Measurements from ENCODE around the gene HP1BP3.
"Not testable (repeated sequence)": the region's sequence is repeated elsewhere in the genome, so short reads cannot be mapped to it uniquely, and the experiment has no call there.

HP1BP3 gene

GRCh38 chr1:20727746-20728316 is 59.3 kb downstream of the HP1BP3 start:
- DNase-seq (ENCODE audit: low read depth, low spot score): no peak

GRCh38 chr1:20726932-20727745 is 60.0 kb downstream of the HP1BP3 start:
- no peak for DNase-seq (ENCODE audit: low read depth, low spot score)

DNA sequence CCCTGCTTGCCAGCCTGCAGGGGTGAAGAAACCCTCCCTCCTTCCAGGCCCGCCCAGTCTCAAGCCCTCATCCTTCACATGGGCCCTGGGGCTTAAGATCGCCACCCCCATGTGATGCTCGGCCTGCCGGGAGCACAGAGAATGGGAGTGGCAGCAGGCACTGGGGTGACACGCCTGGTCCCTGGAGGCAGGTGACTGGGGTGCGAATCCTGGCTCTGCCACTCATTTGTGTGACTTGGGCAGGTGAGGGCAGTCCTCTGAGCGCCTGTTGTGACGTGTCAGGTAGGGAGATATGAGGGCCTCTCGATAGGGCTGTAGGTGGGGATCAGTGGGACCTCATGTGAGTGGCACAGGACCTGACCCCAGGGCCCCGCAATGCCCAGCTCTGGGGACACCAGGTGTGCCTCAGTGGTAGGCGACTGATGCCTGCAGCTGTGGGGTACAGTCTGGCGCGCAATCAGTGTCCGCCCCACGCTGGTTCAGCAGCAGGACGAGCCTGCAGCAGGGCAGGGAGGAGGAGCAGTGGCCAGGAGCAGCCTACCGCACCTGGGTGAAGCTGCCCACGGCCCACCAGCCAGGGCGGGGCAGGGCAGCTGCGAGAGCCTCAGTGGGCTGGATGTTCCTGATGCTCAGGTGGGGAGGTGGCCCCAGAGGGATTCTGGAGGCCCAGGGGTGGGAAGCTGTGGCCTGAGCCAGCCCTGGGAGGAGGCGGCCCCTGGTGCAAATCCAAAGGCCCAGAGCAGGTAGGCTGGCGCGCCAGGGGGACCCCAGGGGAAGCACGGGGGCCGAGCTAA is 60.8 kb downstream of the HP1BP3 start:
- DNase-seq (ENCODE audit: low read depth, low spot score): no peak

DNA sequence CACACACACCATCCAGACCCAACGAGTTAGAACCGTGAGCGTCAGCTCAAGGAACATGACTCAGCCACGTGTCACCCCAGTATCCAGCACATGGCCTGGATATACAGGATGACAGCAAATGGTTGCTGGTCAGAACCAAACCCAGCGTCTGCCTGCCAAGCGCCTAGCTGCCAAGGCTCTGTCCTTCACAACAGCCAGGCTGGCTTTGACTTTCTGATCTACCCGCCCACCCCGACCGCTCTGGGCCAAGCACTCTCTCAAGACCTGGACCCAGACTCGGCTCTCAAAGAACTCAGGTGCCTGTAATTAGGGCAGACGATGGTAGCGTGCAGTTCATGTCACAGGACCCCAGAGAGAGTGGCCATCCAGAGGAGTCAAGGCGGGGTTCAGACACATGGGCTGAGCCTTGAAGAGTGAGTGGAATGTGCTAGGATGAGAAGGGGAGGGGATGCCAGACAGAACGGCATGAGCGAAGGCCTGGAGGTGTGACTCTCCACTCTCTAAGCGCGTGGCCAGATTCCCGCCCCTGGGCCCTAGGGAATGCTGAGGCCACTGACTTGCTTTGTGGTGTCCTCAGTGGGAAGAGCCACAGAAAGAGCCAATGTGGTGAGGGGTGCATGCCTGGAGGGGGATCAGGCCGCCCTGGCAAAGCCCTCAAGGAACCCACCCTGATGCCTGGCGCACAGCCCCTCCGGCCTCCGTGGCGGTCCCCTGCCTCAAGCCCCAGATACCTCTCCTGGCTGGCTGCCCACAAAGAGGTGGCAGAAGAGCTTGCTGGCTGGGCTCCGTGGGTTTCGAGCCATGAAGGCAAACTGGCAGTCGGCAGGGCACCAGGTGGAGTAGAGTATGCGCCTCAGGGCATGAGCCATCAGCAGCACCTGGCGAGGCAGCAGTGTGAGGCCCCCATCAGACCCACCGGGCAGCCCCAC is 61.7 kb downstream of the HP1BP3 start:
- DNase-seq (ENCODE audit: low read depth, low spot score): no peak

DNA sequence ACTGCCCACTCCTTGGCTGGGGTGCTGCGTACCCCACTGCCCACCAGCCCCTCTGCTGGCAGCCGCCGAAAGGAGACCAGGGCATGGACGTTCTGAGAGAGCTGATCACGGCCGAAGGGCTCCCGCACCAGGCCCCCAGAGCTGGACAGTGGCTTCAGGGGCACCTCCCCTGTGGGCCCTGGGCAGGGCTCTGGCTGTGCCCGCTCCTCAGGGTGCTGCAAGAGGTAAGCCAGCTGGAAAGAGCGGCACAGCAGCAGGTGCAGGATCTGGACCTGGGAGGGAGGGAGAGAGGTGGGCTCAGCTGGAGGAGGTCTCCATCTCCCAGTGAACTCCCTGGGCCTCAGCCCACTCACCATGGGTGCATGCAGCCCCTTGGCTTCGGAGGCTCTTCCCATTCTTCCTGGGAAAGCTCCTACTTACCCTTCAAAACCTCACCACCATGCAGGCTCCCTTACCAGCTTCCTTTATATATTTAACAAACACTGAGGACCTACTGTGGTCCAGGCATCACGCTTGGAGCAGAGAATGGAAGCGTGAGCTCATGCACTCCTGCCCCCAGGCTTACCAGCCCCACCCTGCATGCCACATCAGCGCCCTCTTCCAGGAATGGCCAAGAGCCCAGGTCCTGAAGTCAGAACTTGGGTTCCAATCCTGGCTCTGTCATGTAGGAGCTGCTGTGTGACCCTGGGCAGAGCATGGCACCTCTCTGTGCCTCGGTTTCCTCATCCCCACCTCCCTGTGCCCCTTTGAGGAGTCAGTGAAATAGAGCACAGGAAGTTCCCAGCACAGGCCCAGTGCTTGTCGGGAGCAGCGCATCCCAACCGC is 62.5 kb downstream of the HP1BP3 start:
- DNase-seq (ENCODE audit: low read depth, low spot score): no peak

GRCh38 chr1:20723537-20724363 is 63.4 kb downstream of the HP1BP3 start:
- no peak for DNase-seq (ENCODE audit: low read depth, low spot score)

GRCh38 chr1:20723159-20723536 is 64.0 kb downstream of the HP1BP3 start:
- no peak for DNase-seq (ENCODE audit: low read depth, low spot score)

DNA sequence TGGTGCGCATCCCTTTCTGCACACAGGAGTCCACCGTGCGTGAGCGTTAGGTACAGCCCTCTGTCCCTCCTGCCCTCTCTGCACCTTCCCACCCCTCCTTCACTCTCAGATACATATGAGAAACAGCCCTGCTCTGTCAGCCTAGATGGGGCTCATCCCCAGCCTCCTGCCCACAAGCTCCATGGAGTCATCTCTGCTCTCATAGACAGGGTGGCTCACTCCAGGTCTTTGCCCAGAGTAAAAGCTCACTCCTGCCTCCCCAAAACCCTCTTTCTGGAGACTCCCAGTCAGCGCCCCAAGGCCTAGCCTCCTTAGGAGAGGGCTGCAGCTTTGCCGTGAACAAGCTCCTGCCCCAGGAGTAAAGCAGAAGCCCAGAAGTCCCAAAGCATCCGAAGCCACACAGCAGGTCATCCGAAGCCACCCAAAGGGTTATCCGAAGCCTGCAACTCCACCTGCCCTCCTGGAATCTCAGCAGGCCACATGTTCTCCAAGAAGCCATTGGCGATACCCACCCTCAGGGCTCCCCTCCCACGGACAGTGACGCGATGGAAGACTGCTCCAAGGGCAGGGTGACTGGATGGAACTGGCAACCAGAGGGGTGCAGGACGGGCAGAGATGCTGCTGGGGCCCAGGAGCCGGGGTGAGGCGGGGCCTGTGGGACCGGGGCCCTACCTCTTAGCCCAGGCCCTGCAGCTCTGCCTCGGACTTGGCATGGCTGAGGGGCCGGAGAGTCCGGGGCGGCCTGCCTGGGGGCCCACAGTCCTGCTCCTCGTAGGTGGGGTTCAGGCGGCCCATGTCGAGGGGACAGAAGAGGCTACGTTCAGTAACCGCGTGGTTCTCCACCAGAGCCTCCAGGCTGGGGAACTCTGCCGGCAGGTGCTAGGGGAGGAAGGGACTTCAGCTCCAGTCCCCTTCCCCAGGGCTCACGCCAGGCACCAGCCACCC is 65.7 kb downstream of the HP1BP3 start:
- no peak for DNase-seq (ENCODE audit: low read depth, low spot score)

DNA sequence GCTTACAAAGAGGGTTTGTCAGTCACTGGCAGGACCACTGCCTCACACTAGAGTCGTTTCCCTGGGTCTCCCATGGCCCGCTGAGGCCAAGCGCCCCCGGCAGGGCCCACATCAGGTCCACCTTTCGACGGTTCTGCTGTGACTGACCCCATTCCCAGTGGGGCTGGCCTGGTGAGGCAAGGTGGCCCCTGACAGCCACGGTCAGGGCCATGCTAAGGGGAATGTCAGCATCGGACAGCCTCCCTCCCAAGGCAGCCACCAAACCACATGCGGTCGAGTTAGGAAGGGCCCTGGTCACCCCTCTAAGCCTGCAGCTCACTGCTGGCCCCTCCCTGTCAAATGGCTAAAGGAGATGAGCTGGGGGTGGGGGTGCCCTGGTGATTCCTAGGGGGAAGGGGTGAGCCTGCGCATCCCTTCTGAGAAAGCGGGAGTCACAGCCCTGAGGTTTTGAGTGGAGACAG is 66.4 kb downstream of the HP1BP3 start:
- no peak for DNase-seq (ENCODE audit: low read depth, low spot score)

DNA sequence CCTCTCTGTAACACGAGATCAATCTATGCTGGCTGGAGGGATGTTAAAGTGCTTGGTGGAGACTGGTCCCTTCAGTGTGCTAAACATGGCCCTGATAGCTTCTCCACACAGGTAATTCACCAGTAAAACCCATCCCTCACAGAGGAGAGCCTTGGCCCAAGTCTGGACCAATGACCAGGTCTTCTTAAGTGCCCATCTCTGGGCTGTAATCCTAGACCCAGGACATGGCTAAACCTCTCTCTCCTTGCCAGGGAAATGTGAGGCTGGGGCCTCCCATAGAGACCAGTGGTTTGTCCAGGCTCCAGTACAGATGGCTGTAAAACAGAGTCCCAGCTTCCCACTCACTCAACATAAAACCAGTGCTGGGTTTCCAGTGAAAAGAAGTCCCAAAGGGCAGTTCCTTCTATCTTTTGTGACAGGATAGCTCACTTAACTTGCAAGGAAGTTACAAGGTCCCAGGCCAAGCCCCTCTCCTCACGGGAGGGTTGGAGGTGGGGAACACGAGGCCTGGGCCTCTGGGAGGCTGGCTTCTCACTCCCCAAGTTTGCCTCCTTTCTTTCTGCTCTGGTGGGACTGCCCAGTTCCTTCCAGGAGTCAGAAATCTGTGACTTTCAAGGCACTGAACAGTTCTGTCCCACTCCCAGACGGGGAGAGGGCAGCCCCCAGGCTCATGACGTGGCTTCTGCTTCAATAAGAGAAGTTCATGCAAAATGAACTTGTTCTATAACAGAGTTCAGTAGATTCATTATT is 67.1 kb downstream of the HP1BP3 start:
- DNase-seq (ENCODE audit: low read depth, low spot score): no peak

GRCh38 chr1:20719261-20719660 is 67.8 kb downstream of the HP1BP3 start:
- no peak for DNase-seq (ENCODE audit: low read depth, low spot score)

- DNase-seq (ENCODE audit: low read depth, low spot score): not testable (repeated sequence)
These were observed 68.7 kb downstream of the HP1BP3 start for GRCh38 chr1:20718343-20718882.

GRCh38 chr1:20717452-20718342 is 69.4 kb downstream of the HP1BP3 start, which contains the start of gene KIF17:
Gene KIF17, minus strand, starts transcription at chr1:20718007. Its CDS starts 301 bp downstream, at chr1:20717706.
- no peak for DNase-seq (ENCODE audit: low read depth, low spot score)

DNA sequence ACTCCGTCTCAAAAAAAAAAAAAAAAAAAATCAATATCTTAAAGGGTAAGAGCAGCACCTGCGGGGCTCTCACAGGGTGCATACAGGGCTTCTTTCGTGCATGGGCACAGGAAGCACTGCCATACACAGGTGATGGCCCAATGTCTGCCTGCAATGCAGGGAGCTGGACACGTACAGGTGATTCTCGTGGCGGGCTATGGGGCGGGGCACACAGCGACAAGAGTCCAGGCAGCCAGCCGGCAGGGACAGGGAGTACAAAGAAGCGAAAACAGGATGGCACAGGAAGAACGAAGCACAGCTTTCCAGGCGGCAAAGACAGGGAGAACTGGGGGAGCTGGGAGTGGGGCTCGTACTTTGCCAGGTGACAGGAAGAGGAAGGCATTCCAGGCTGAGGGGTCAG is 70.9 kb downstream of the HP1BP3 start:
- DNase-seq (ENCODE audit: low read depth, low spot score): no peak

DNA sequence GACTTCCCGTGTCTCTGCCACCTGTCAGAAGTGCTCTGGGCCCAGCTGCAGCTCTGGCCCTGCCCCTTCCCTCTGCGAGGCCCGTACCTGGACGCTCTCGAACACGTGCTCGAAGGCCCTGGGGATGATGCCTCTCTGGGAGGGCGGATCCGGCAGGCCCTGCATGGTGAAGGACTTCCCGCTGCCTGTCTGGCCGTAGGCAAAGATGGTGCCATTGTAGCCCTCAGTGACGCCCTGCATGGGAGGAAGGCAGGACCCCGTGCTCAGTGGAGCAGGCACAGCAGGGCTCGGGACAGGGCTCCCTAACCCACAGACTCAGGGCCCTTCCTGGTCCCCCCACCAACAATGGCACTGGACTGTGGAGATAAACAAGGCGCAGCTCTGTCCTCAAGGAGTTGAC is 71.7 kb downstream of the HP1BP3 start:
- no peak for DNase-seq (ENCODE audit: low read depth, low spot score)

GRCh38 chr1:20713440-20713839 is 73.7 kb downstream of the HP1BP3 start:
- no peak for DNase-seq (ENCODE audit: low read depth, low spot score)
